HEK293T (cell line): ENCODE data around the gene CPLX3.

ENCODE experiments used
- BHLHE40 ChIP-seq: fragments of 450-650 bp; IDR thresholded peaks from 2 replicates; pipeline ENCODE4 v1.6.1; 2016; ENCODE audit warnings: mild to moderate bottlenecking, moderate library complexity, borderline replicate concordance
- ELF4 ChIP-seq: fragments of 450-650 bp; IDR thresholded peaks from 2 replicates; pipeline ENCODE4 v1.6.1; 2017; ENCODE audit warnings: antibody characterized with exemption
- FOXA1 ChIP-seq: fragments of 450-650 bp; IDR thresholded peaks from 2 replicates; pipeline ENCODE4 v1.6.1; 2016; ENCODE audit warnings: mild to moderate bottlenecking
- FOXK2 ChIP-seq: fragments of 450-650 bp; IDR thresholded peaks from 2 replicates; pipeline ENCODE4 v1.6.1; 2016; ENCODE audit warnings: mild to moderate bottlenecking
- FOXM1 ChIP-seq: fragments of 450-650 bp; IDR thresholded peaks from 2 replicates; pipeline ENCODE4 v1.6.1; 2017; ENCODE audit warnings: mild to moderate bottlenecking, borderline replicate concordance
- HDGF ChIP-seq: fragments of 450-650 bp; IDR thresholded peaks from 2 replicates; pipeline ENCODE4 v1.6.1; 2017; ENCODE audit warnings: antibody characterized with exemption, borderline replicate concordance
- L3MBTL2 ChIP-seq: fragments of 450-650 bp; conservative IDR thresholded peaks from 2 replicates; pipeline ENCODE4 v1.6.1; 2016; ENCODE audit warnings: mild to moderate bottlenecking
- NFRKB ChIP-seq: fragments of 450-650 bp; IDR thresholded peaks from 2 replicates; pipeline ENCODE4 v1.6.1; 2016; ENCODE audit warnings: mild to moderate bottlenecking, moderate library complexity
- SP1 ChIP-seq: fragments of 450-650 bp; IDR thresholded peaks from 2 replicates; pipeline ENCODE4 v1.6.1; 2017
- SUZ12 ChIP-seq: fragments of 450-650 bp; IDR thresholded peaks from 2 replicates; pipeline ENCODE4 v1.6.1; 2016; ENCODE audit warnings: mild to moderate bottlenecking
- TARDBP ChIP-seq: fragments of 450-650 bp; IDR thresholded peaks from 2 replicates; pipeline ENCODE4 v1.6.1; 2016
- ZNF384 ChIP-seq: fragments of 450-650 bp; IDR thresholded peaks from 2 replicates; pipeline ENCODE4 v1.6.1; 2016
- TF ChIP-seq, protein P1 (sequence below): fragments of 450-650 bp; IDR thresholded peaks from 2 replicates; pipeline ENCODE4 v1.6.1; 2016

DNA sequence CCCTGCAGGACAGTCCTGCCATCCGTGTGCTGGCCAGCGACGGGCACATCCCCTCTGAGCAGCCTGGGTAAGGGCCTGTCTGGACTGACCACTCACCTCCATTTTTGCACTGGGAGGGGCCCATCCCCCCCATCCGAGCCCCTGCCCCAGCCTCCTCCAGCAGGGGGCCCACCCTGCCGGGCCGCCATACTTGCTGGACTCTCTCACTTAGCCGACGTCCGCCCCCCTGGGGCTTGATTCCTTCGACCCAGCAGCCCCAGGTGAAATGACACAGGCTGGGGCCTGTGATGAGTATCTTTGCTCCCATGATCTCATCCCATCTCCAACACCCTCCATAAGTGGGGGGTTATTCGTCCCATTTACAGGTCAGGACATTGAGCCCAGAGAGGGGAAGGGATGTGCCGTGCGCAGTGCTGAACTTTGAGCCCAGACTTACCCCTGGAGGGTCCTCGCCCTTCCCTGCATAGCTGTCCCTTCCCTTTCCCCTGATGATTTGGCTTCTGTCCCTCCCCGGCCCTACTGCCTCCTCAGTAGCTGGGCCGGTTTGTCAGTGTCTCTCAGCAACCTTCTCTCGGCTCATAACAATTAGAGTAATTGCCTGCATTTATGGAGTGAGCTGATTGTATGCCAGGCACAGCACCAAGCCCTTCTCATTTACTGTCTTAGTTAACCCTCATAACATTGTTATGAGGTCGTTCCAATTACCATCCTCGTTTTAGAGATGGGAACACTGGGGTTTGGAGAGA lies 9.6 kb upstream of the CPLX3 start:
- TF ChIP-seq SP1 (no peak), FOXK2 (no peak), TARDBP (no peak), NFRKB (no peak), ZNF384 (no peak), HDGF (no peak), BHLHE40 (no peak), SUZ12 (no peak), FOXA1 (no peak), FOXM1 (no peak), L3MBTL2 (no peak), ELF4 (no peak)
- TF ChIP-seq, protein P1, sequence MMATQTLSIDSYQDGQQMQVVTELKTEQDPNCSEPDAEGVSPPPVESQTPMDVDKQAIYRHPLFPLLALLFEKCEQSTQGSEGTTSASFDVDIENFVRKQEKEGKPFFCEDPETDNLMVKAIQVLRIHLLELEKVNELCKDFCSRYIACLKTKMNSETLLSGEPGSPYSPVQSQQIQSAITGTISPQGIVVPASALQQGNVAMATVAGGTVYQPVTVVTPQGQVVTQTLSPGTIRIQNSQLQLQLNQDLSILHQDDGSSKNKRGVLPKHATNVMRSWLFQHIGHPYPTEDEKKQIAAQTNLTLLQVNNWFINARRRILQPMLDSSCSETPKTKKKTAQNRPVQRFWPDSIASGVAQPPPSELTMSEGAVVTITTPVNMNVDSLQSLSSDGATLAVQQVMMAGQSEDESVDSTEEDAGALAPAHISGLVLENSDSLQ = no peak
